ENCODE data around the gene DPP7. TPM values are rescaled to one million over a fixed set of nuclear protein-coding genes. Genes with fewer than 3 reads are reported as not detected.

DPP7 gene
- total RNA-seq, 1 experiment from 2014 or later, result 139 TPM

GRCh38 chr9:137143459-137143858, 28.9 kb upstream of the DPP7 start:
- intact Hi-C loops (cut with micrococcal nuclease), result no loop called here

GRCh38 chr9:137141976-137142936, 27.7 kb upstream of the DPP7 start:
- no peaks in the 10 kb centered on the region for H3K4me1 Mint-ChIP-seq (ENCODE audit: insufficient read depth, unreplicated experiment)
- H3K36me3 Mint-ChIP-seq (ENCODE audit: insufficient read depth, unreplicated experiment), result no peaks in the 10 kb centered on the region
- ChIA-PET POLR2A (interaction anchor here (0.5 to 1.0 kb wide), 2 partner anchors 62 to 99 kb away, joined by 3 to 4 read pairs; partner anchors contain the start of gene TUBB4B), CTCF (no interaction called here)
- no TSS peak for BruUV-seq (replicated peaks)
- intact Hi-C loops (cut with micrococcal nuclease), result no loop called here
- H3K27me3 Mint-ChIP-seq (ENCODE audit: insufficient read depth, unreplicated experiment), result peaks cover 25% of the 10 kb centered on the region
- no peaks in the 10 kb centered on the region for H3K9me3 Mint-ChIP-seq (ENCODE audit: unreplicated experiment)
- no peak overlapping the region for H3K27ac Mint-ChIP-seq (ENCODE audit: low read depth, unreplicated experiment)
- TF ChIP-seq CTCF (IDR thresholded peaks at IDR 0.05; ENCODE audit: unreplicated experiment), result no peak
- DNase-seq (ENCODE audit: unreplicated experiment), result no peak
- H3K4me3 Mint-ChIP-seq (ENCODE audit: unreplicated experiment), result no peak overlapping the region

More at GRCh38 chr9:137143459-137143858, 28.9 kb upstream of the DPP7 start:
- no peak for TF ChIP-seq CTCF (IDR thresholded peaks at IDR 0.05; ENCODE audit: unreplicated experiment)
- ChIA-PET CTCF (interaction anchor here (0.6 to 0.7 kb wide), 2 partner anchors 10 to 195 kb away, joined by 3 to 5 read pairs; no protein-coding TSS in a partner anchor), POLR2A (no interaction called here)
- H3K4me3 Mint-ChIP-seq (ENCODE audit: unreplicated experiment), result no peak overlapping the region
- H3K27ac Mint-ChIP-seq (ENCODE audit: low read depth, unreplicated experiment), result no peak overlapping the region
- peaks cover 15% of the 10 kb centered on the region for H3K27me3 Mint-ChIP-seq (ENCODE audit: insufficient read depth, unreplicated experiment)
- H3K9me3 Mint-ChIP-seq (ENCODE audit: unreplicated experiment), result no peaks in the 10 kb centered on the region
- H3K4me1 Mint-ChIP-seq (ENCODE audit: insufficient read depth, unreplicated experiment), result no peaks in the 10 kb centered on the region
- no peaks in the 10 kb centered on the region for H3K36me3 Mint-ChIP-seq (ENCODE audit: insufficient read depth, unreplicated experiment)
- no TSS peak for BruUV-seq (replicated peaks)
- DNase-seq (ENCODE audit: unreplicated experiment), result no peak

GRCh38 chr9:137141050-137141810, 26.7 kb upstream of the DPP7 start:
- BruUV-seq (replicated peaks), result no TSS peak
- Mint-ChIP-seq H3K9me3 (ENCODE audit: unreplicated experiment) (no peaks in the 10 kb centered on the region), H3K4me3 (ENCODE audit: unreplicated experiment) (no peak overlapping the region), H3K27ac (ENCODE audit: low read depth, unreplicated experiment) (no peak overlapping the region), H3K36me3 (ENCODE audit: insufficient read depth, unreplicated experiment) (no peaks in the 10 kb centered on the region), H3K27me3 (ENCODE audit: insufficient read depth, unreplicated experiment) (peaks cover 25% of the 10 kb centered on the region), H3K4me1 (ENCODE audit: insufficient read depth, unreplicated experiment) (no peaks in the 10 kb centered on the region)
- DNase-seq (ENCODE audit: unreplicated experiment), result no peak
- POLR2A ChIA-PET, result interaction anchor here (1.0 to 2.9 kb wide), 2 partner anchors 11 to 63 kb away, joined by 3 to 12 read pairs; no protein-coding TSS in a partner anchor
- no peak for TF ChIP-seq CTCF (IDR thresholded peaks at IDR 0.05; ENCODE audit: unreplicated experiment)
- CTCF ChIA-PET, result interaction anchor here (0.5 to 0.6 kb wide), 3 partner anchors 12 to 95 kb away, joined by 3 read pairs; no protein-coding TSS in a partner anchor
- intact Hi-C loops (cut with micrococcal nuclease), result no loop called here

Data from MCF 10A (cell line).